ENCODE results near the gene DIPK1C. TPM values are rescaled to one million over a fixed set of nuclear protein-coding genes. Genes with fewer than 3 reads are reported as not detected.

DIPK1C gene
- total RNA-seq, 1 experiment from 2014 or later, result not detected

DNA sequence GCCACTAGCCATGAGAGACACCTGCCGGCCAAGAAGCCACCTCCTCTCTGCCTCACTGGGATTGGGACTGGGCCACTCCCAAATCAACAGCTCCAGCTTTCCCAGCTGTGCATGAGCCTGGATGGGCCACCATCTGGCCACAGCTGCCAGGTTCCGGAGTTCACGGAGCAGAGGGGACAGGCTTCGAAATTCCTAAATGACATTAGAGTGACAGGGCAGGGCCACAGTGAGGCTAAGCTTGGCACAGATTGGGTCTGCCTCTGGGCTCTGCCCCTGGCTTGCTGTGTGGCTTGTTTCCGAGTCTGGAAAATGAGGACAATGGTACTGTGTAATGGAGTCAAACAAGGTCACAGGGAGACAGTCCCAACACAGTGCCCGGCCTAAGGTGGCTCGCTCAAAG lies 6.5 kb downstream of the DIPK1C start:
- CTCF ChIA-PET, result no interaction called here

DNA sequence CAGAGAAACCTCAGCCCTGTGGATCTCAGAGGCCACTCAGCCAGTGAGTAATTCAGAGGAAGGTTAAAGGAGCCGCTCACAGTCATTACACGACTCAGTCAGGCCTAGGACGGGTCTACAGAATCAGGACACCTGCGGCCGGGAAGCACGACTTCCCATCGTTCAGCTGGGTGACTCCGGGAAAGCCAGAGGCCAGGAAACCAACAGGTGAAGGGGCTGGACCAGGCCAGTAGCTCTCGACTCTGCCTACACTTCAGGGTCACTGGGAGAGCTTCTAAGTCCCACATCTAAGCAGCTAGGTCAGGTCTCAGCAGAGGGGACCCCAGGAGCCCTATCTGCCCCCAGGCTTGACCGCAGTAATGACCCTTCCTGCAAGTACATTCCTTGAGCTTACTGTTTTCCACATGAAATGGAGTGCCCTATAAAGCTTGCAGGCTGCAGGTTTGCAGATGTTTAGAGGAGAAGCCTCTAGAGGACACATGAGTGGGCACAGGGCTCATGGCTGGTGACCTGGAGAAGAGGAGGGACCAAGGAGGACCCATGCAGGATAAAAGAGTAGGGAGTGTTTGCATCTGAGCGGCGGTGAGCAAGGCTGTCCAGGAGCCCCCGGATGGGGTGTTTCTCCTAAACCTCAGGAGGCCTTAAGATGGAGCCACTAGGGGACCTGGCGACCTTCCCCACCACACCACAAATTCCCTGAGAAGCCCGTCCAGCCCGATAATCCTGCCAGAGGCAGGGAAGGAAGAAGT lies 9.5 kb downstream of the DIPK1C start:
- Mint-ChIP-seq H3K27me3 (ENCODE audit: insufficient read depth, unreplicated experiment) (no peaks in the 10 kb centered on the region), H3K4me1 (ENCODE audit: low read depth, unreplicated experiment) (no peaks in the 10 kb centered on the region), H3K36me3 (ENCODE audit: insufficient read depth, unreplicated experiment) (no peaks in the 10 kb centered on the region), H3K27ac (ENCODE audit: unreplicated experiment) (no peak overlapping the region), H3K4me3 (ENCODE audit: unreplicated experiment) (no peak overlapping the region), H3K9me3 (ENCODE audit: unreplicated experiment) (no peaks in the 10 kb centered on the region)
- no peaks in the 10 kb centered on the region for H3K36me3 ChIP-seq (ENCODE audit: control insufficient read depth, insufficient read depth, low read length)
- TF ChIP-seq, protein P1, sequence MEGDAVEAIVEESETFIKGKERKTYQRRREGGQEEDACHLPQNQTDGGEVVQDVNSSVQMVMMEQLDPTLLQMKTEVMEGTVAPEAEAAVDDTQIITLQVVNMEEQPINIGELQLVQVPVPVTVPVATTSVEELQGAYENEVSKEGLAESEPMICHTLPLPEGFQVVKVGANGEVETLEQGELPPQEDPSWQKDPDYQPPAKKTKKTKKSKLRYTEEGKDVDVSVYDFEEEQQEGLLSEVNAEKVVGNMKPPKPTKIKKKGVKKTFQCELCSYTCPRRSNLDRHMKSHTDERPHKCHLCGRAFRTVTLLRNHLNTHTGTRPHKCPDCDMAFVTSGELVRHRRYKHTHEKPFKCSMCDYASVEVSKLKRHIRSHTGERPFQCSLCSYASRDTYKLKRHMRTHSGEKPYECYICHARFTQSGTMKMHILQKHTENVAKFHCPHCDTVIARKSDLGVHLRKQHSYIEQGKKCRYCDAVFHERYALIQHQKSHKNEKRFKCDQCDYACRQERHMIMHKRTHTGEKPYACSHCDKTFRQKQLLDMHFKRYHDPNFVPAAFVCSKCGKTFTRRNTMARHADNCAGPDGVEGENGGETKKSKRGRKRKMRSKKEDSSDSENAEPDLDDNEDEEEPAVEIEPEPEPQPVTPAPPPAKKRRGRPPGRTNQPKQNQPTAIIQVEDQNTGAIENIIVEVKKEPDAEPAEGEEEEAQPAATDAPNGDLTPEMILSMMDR (IDR thresholded peaks at IDR 0.05; ENCODE audit: insufficient read depth in 1 of 2, low read depth in 1 of 2, low read length in 1 of 2, severe bottlenecking in 1 of 2, unreplicated experiment in 1 of 2), result no peak
- no peak for DNase-seq
- no peaks in the 10 kb centered on the region for H3K27me3 ChIP-seq (replicated peaks; ENCODE audit: control insufficient read depth, insufficient read depth, low read length)
- ChIA-PET CTCF (no interaction called here), POLR2A (no interaction called here)
- BruUV-seq (replicated peaks), result no TSS peak
- no peak overlapping the region for H3K4me3 ChIP-seq (ENCODE audit: low read depth, low read length)
- intact Hi-C loops (cut with micrococcal nuclease; ENCODE audit: unreplicated experiment), result no loop called here
- no peaks in the 10 kb centered on the region for H3K9me3 ChIP-seq
- H3K4me1 ChIP-seq, result peaks cover 3% of the 10 kb centered on the region; the same call in 1 of the 2 replicates

More for the DNA sequence above, 6.5 kb downstream of the DIPK1C start:
- no peak overlapping the region for H3K27ac Mint-ChIP-seq (ENCODE audit: unreplicated experiment)
- DNase-seq, result no peak
- intact Hi-C loops (cut with micrococcal nuclease; ENCODE audit: unreplicated experiment), result loop anchor here (10.0 kb wide), 1 partner anchor 56 kb away; no protein-coding TSS in a partner anchor
- H3K9me3 ChIP-seq, result no peaks in the 10 kb centered on the region
- H3K4me1 Mint-ChIP-seq (ENCODE audit: low read depth, unreplicated experiment), result no peaks in the 10 kb centered on the region
- no peaks in the 10 kb centered on the region for H3K36me3 ChIP-seq (ENCODE audit: control insufficient read depth, insufficient read depth, low read length)
- H3K4me3 ChIP-seq (ENCODE audit: low read depth, low read length), result no peak overlapping the region
- H3K9me3 Mint-ChIP-seq (ENCODE audit: unreplicated experiment), result no peaks in the 10 kb centered on the region
- no TSS peak for BruUV-seq (replicated peaks)
- no peak overlapping the region for H3K4me3 Mint-ChIP-seq (ENCODE audit: unreplicated experiment)
- H3K27me3 ChIP-seq (replicated peaks; ENCODE audit: control insufficient read depth, insufficient read depth, low read length), result no peaks in the 10 kb centered on the region
- H3K36me3 Mint-ChIP-seq (ENCODE audit: insufficient read depth, unreplicated experiment), result no peaks in the 10 kb centered on the region
- TF ChIP-seq, protein P1 (IDR thresholded peaks at IDR 0.05; ENCODE audit: insufficient read depth in 1 of 2, low read depth in 1 of 2, low read length in 1 of 2, severe bottlenecking in 1 of 2, unreplicated experiment in 1 of 2), result no peak
- H3K4me1 ChIP-seq, result peaks cover 3% of the 10 kb centered on the region; the same call in 1 of the 2 replicates
- no peaks in the 10 kb centered on the region for H3K27me3 Mint-ChIP-seq (ENCODE audit: insufficient read depth, unreplicated experiment)
- POLR2A ChIA-PET, result no interaction called here

DNA sequence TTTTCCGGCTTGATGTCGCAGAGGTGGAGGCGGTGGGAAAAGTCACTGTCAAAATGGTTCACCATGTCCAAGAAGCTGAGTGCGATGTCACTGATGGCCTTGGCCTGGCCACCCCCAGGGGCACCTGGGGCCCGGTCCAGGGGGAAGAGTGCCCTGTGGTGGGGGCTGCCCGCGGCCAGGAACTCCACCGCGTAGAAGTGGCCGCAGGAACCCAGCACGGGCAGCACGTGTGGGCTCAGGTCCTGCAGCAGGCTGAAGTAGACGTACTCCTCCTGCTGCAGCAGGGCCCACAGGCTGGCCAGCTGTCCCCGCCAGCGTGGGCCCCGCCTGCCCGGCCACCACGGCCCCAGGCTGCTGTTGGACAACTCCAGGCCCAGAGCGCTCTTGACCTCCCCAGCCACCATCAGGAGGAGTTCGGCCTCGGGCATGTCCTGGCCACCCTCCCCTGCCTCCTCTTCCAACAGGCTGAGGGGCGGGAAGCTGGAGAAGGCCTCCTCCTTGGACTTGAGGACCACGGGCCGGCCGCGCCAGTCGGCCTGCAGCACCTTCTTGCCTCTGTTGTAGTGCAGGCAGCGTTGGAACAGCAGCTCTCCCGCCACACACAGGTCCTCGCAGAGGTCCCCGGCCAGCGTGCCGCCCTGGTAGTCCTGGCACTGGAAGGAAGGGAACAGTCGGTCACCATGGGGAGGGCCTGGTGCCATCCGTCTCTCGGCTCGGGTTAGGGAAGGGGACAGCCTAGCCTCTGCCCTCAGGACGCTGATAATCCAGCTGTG lies 10.3 kb downstream of the DIPK1C start:
- no peaks in the 10 kb centered on the region for H3K36me3 Mint-ChIP-seq (ENCODE audit: insufficient read depth, unreplicated experiment)
- no TSS peak for BruUV-seq (replicated peaks)
- no peaks in the 10 kb centered on the region for H3K9me3 Mint-ChIP-seq (ENCODE audit: unreplicated experiment)
- no peak for DNase-seq
- ChIA-PET POLR2A (no interaction called here), CTCF (no interaction called here)
- H3K4me1 Mint-ChIP-seq (ENCODE audit: low read depth, unreplicated experiment), result no peaks in the 10 kb centered on the region
- Histone ChIP-seq H3K4me1 (peaks cover 3% of the 10 kb centered on the region; the same call in 1 of the 2 replicates), H3K27me3 (replicated peaks; ENCODE audit: control insufficient read depth, insufficient read depth, low read length) (no peaks in the 10 kb centered on the region), H3K4me3 (ENCODE audit: low read depth, low read length) (no peak overlapping the region), H3K36me3 (ENCODE audit: control insufficient read depth, insufficient read depth, low read length) (no peaks in the 10 kb centered on the region), H3K9me3 (no peaks in the 10 kb centered on the region)
- TF ChIP-seq, protein P1 (IDR thresholded peaks at IDR 0.05; ENCODE audit: insufficient read depth in 1 of 2, low read depth in 1 of 2, low read length in 1 of 2, severe bottlenecking in 1 of 2, unreplicated experiment in 1 of 2), result no peak
- H3K27me3 Mint-ChIP-seq (ENCODE audit: insufficient read depth, unreplicated experiment), result no peaks in the 10 kb centered on the region
- H3K4me3 Mint-ChIP-seq (ENCODE audit: unreplicated experiment), result no peak overlapping the region
- H3K27ac Mint-ChIP-seq (ENCODE audit: unreplicated experiment), result no peak overlapping the region
- intact Hi-C loops (cut with micrococcal nuclease; ENCODE audit: unreplicated experiment), result no loop called here
